Iris pigment epithelial cell (primary cell): ENCODE data around the gene DEUP1.
A peak's percentile ranks its signal among the peaks of the same experiment; 100 is the strongest.

Experiments
- DNase-seq: peaks from one replicate; pipeline ENCODE4 v3.0.0-alpha.2; 2011; ENCODE audit warnings: low read depth

Gene DEUP1

GRCh38 chr11:93480256-93480655 lies 149.7 kb downstream of the DEUP1 start:
- DNase-seq = no peak

GRCh38 chr11:93480756-93481155 lies 150.2 kb downstream of the DEUP1 start:
- DNase-seq = no peak

- no peak for DNase-seq
Observed at GRCh38 chr11:93481279-93481678, 150.7 kb downstream of the DEUP1 start.

GRCh38 chr11:93481696-93482095 lies 151.2 kb downstream of the DEUP1 start:
- no peak for DNase-seq

GRCh38 chr11:93482556-93482955 lies 152.0 kb downstream of the DEUP1 start:
- no peak for DNase-seq

DNA sequence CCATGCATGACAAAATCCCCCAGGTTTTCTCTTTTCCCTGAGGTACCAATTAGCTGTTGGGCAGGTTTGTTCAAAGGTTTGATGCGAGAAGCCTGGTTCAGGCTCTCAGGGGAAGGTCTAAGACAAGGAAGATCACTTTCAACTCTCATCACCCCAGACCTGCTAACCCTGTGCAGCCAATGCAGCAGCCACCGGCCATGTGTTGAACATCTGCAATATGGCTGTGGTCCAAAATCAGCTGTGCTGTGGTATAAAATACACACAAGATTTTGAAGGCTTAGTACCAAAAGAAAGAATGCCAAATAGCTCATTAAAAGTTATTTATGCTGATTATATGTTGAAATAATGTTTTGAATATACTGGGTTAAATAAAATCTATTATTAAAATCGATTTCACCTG lies 154.2 kb downstream of the DEUP1 start:
- peak; percentile 25 for DNase-seq

DNA sequence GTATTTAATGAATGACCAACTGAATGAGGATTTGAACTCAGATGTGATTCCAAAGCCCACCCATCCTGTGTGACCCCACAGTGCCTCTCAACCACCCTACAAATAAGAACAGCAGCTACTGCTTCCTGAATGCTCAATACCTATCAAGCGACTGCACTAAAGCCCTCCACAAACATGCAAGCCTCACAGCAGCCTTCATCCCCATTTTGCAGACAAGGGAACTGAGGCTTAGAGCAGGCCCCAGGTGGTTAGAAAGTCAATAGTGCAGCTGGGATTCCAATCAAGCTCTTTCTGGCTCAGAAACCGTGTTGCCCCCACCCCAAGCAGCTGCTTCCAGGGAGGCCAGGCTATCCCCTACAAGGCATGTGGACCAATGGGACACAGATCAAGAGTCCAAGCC lies 155.4 kb downstream of the DEUP1 start:
- no peak for DNase-seq

GRCh38 chr11:93487032-93487483 lies 156.5 kb downstream of the DEUP1 start:
- no peak for DNase-seq
